Measurements from ENCODE around the gene FAM3A.

The FAM3A gene

GRCh38 chrX:154458116-154458953 lies 57.7 kb downstream of the FAM3A start, which contains the start of gene PLXNA3:
Gene PLXNA3, plus strand, starts transcription at chrX:154458281. Its CDS starts 1,903 bp downstream, at chrX:154460184.
- peak; percentile 66 to 68 for DNase-seq

- peak; percentile 42 to 55 for DNase-seq
Measured at GRCh38 chrX:154457491-154458115, 58.4 kb downstream of the FAM3A start.

All from stimulated activated CD4-positive, alpha-beta T cell treated with anti-CD3 and anti-CD28 coated beads, Interleukin-2, amount 100 ng/mL, for 24 hours (primary cell).